HUES6 (cell line): ENCODE results near the gene SLC29A3.
"Not testable (repeated sequence)": the region's sequence is repeated elsewhere in the genome, so short reads cannot be mapped to it uniquely, and the experiment has no call there.

Source experiments
- H3K27ac ChIP-seq: 2 replicates; pipeline ENCODE4 v1.7.0; 2013; ENCODE audit warnings: low read depth, mild to moderate bottlenecking, low read length, inconsistent platforms
- H3K27me3 ChIP-seq: 2 replicates; pipeline ENCODE4 v1.6.1; 2013; ENCODE audit warnings: low read length; ENCODE audit not compliant: control insufficient read depth, insufficient read depth
- H3K36me3 ChIP-seq: 2 replicates; pipeline ENCODE4 v1.6.1; 2013; ENCODE audit warnings: low read length; ENCODE audit not compliant: control insufficient read depth, insufficient read depth
- H3K4me1 ChIP-seq: 2 replicates; pipeline ENCODE4 v1.6.1; 2013; ENCODE audit warnings: low read length; ENCODE audit not compliant: control insufficient read depth, insufficient read depth
- H3K4me3 ChIP-seq: 2 replicates; pipeline ENCODE4 v1.5.1; 2013; ENCODE audit warnings: low read depth, low read length
- H3K9ac ChIP-seq: one replicate; pipeline ENCODE4 v1.6.1; 2013; ENCODE audit warnings: mild to moderate bottlenecking, low read length
- H3K9me3 ChIP-seq: 2 replicates; pipeline ENCODE4 v1.6.1; 2013; ENCODE audit warnings: low read depth, low read length; ENCODE audit not compliant: control insufficient read depth, insufficient read depth

Gene SLC29A3

GRCh38 chr10:71351087-71351486 lies 32.0 kb downstream of the SLC29A3 start:
- H3K27me3 ChIP-seq: no peaks in the 10 kb centered on the region
- no peak overlapping the region for H3K4me3 ChIP-seq
- peaks cover 10% of the 10 kb centered on the region for H3K36me3 ChIP-seq
- H3K27ac ChIP-seq: no peak overlapping the region
- H3K4me1 ChIP-seq: peaks cover 26% of the 10 kb centered on the region
- H3K9ac ChIP-seq: no peak overlapping the region
- no peaks in the 10 kb centered on the region for H3K9me3 ChIP-seq

- Histone ChIP-seq H3K9me3 (no peaks in the 10 kb centered on the region), H3K27me3 (no peaks in the 10 kb centered on the region), H3K4me3 (no peak overlapping the region), H3K4me1 (peaks cover 26% of the 10 kb centered on the region), H3K36me3 (peaks cover 14% of the 10 kb centered on the region), H3K9ac (no peak overlapping the region), H3K27ac (no peak overlapping the region)
Measured at GRCh38 chr10:71351628-71352319, 32.7 kb downstream of the SLC29A3 start.

GRCh38 chr10:71353639-71354038 lies 34.6 kb downstream of the SLC29A3 start:
- Histone ChIP-seq H3K36me3 (peaks cover 18% of the 10 kb centered on the region), H3K9ac (no peak overlapping the region), H3K4me3 (no peak overlapping the region), H3K27me3 (no peaks in the 10 kb centered on the region), H3K4me1 (peaks cover 13% of the 10 kb centered on the region), H3K9me3 (no peaks in the 10 kb centered on the region), H3K27ac (no peak overlapping the region)

DNA sequence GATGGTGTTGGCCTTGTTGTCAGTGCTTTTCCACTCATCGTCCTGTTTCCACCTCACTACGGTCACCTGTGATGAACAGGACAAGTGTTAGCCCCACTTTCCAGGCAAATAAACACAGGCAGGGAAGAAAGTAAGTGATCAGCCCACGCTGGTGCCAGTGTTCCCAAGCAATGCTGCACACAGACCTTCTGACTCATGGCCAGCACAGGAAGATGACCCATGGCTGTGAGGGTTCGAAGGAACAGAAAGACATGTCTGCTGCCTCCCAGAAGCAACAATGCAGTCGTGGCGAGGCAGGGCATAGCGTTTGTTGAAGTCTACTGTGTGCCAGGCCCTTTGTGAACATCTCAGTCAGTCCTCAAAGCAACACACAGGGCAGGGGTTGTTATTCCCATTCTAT lies 35.7 kb downstream of the SLC29A3 start:
- peaks cover 2% of the 10 kb centered on the region; the same call in 1 of the 2 replicates for H3K4me1 ChIP-seq
- H3K4me3 ChIP-seq: no peak overlapping the region
- no peaks in the 10 kb centered on the region for H3K9me3 ChIP-seq
- no peaks in the 10 kb centered on the region for H3K27me3 ChIP-seq
- no peak overlapping the region for H3K9ac ChIP-seq
- H3K36me3 ChIP-seq: peaks cover 18% of the 10 kb centered on the region
- no peak overlapping the region for H3K27ac ChIP-seq

GRCh38 chr10:71355886-71356285 lies 36.8 kb downstream of the SLC29A3 start:
- Histone ChIP-seq H3K4me3 (no peak overlapping the region), H3K27ac (no peak overlapping the region), H3K9ac (no peak overlapping the region), H3K36me3 (peaks cover 18% of the 10 kb centered on the region), H3K27me3 (no peaks in the 10 kb centered on the region), H3K9me3 (no peaks in the 10 kb centered on the region), H3K4me1 (no peaks in the 10 kb centered on the region; the same call in 1 of the 2 replicates)

GRCh38 chr10:71357792-71358265 lies 38.8 kb downstream of the SLC29A3 start:
- no peak overlapping the region for H3K9ac ChIP-seq
- H3K36me3 ChIP-seq: peaks cover 25% of the 10 kb centered on the region
- no peaks in the 10 kb centered on the region for H3K27me3 ChIP-seq
- H3K27ac ChIP-seq: no peak overlapping the region
- no peaks in the 10 kb centered on the region; the same call in 1 of the 2 replicates for H3K4me1 ChIP-seq
- no peaks in the 10 kb centered on the region for H3K9me3 ChIP-seq
- no peak overlapping the region for H3K4me3 ChIP-seq

DNA sequence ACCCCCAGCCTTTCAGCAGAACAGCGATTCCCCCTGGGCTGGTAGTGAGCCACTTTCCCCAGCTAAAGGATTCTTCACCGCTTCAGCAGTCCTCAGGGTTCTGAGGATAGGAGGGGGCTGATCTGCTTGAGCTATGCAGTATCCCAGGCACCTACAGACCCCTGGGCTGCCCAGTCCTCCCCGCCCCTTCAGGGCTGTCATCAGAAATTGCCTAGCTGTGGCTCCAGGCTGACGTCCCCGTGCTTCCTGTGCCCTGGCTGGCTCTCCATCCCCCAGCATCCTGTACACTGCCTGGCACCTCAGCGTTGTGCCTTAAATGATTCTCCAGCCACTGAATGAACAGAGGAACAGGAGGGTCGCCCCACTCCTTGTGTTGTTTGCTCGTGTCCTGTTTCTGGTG lies 39.2 kb downstream of the SLC29A3 start:
- Histone ChIP-seq H3K4me3 (no peak overlapping the region), H3K27ac (no peak overlapping the region), H3K9ac (no peak overlapping the region), H3K4me1 (no peaks in the 10 kb centered on the region; the same call in 1 of the 2 replicates), H3K36me3 (peaks cover 26% of the 10 kb centered on the region), H3K9me3 (no peaks in the 10 kb centered on the region), H3K27me3 (no peaks in the 10 kb centered on the region)

DNA sequence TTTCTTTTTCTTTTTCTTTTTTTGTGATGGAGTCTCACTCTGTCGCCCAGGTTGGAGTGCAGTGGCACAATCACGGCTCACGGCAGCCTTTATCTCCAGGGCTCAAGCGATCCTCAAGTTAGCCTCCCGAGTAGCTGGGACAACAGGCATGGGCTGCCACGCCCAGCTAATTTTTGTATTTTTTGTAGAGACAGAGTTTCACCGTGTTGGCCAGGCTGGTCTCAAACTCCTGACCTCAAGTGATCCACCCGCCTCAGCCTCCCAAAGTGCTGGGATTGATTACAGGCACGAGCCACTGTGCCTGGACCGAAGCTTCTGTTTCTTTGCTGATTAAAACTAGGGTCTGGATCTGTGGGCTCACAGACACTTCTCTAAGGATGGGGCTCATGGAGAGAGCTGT lies 39.8 kb downstream of the SLC29A3 start:
- peaks cover 26% of the 10 kb centered on the region for H3K36me3 ChIP-seq
- H3K27ac ChIP-seq, H3K4me3 ChIP-seq, H3K9me3 ChIP-seq, H3K9ac ChIP-seq, H3K4me1 ChIP-seq, H3K27me3 ChIP-seq: not testable (repeated sequence)

DNA sequence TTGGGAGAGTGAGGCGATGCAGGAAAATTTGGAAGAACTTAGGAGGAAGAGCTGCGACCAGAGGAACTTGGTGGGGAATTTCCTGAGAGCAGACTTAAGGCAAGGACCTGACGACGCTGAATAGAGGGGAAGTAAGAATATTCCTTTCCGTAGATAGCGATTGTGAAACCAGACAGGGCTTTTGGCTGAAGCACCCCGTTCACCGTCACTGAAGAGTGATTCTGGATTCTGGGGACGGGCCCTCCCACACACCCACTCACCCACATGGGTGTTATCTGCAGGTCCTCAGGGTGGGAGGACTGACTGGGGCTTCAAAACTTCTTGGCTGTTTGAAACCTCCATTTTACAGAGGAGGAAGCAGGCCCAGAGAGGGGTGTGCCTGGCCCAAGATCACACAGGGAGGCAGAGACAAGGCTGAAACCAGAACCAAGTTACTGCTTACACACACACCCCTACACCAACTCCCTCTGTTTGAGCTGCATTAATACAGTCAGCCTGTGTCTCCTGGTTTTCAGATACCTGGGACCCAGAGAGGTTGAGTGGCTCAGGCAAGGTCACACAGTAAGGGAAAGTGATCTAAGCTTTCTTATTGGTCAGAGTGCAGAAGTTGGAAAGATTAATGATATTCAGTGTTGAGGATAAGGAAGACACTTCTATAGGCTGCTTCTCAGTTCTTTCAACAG lies 40.4 kb downstream of the SLC29A3 start:
- H3K9me3 ChIP-seq: no peaks in the 10 kb centered on the region
- no peak overlapping the region for H3K9ac ChIP-seq
- H3K36me3 ChIP-seq: peaks cover 26% of the 10 kb centered on the region
- H3K4me3 ChIP-seq: no peak overlapping the region
- H3K27ac ChIP-seq: no peak overlapping the region
- H3K4me1 ChIP-seq: peaks cover 2% of the 10 kb centered on the region; the same call in 1 of the 2 replicates
- no peaks in the 10 kb centered on the region for H3K27me3 ChIP-seq

DNA sequence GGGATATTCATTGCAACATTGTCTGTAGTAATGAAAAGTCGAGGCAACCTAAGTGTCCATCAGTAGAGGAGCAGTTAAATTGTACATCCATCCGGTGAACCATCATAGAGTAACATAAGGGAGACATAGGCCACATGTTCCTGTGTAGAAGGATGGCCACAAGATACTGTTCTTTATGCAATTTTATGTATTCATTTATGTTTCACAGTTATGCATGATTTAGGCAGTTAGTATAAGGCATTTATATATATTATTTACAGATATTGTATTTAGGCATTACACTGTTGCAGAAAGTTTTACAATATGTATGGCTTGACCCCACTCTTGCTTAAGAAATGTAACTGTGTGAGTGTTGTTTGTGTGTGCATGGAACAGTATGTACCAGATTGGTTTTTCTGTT lies 41.7 kb downstream of the SLC29A3 start:
- Histone ChIP-seq H3K27me3 (no peaks in the 10 kb centered on the region), H3K36me3 (peaks cover 21% of the 10 kb centered on the region), H3K4me3 (no peak overlapping the region), H3K4me1 (peaks cover 2% of the 10 kb centered on the region; the same call in 1 of the 2 replicates), H3K27ac (no peak overlapping the region), H3K9ac (no peak overlapping the region), H3K9me3 (no peaks in the 10 kb centered on the region)

- no peak overlapping the region for H3K27ac ChIP-seq
- H3K9me3 ChIP-seq: no peaks in the 10 kb centered on the region
- no peak overlapping the region for H3K9ac ChIP-seq
- no peak overlapping the region for H3K4me3 ChIP-seq
- no peaks in the 10 kb centered on the region for H3K27me3 ChIP-seq
- peaks cover 2% of the 10 kb centered on the region; the same call in 1 of the 2 replicates for H3K4me1 ChIP-seq
- peaks cover 15% of the 10 kb centered on the region for H3K36me3 ChIP-seq
Measured at GRCh38 chr10:71361581-71361980, 42.5 kb downstream of the SLC29A3 start.
